Epithelial cell of esophagus (primary cell): ENCODE results near the gene WDR48.
A peak's percentile ranks its signal among the peaks of the same experiment; 100 is the strongest.
"Not testable (repeated sequence)": the region's sequence is repeated elsewhere in the genome, so short reads cannot be mapped to it uniquely, and the experiment has no call there.

Experiments
- DNase-seq: peaks from one replicate; pipeline ENCODE4 v3.0.0; 2010; ENCODE audit warnings: low read depth
- H3K4me3 ChIP-seq: 2 replicates; pipeline ENCODE4 v1.5.1; 2011; ENCODE audit warnings: mild to moderate bottlenecking, low read length, control low read depth
- TF ChIP-seq, protein P1 (sequence below): IDR thresholded peaks from 2 replicates; pipeline ENCODE4 v1.5.1; 2011; ENCODE audit warnings: low read depth, mild to moderate bottlenecking, low read length, control low read depth, inconsistent platforms; ENCODE audit not compliant: insufficient read depth; ENCODE audit errors: missing control alignments

The WDR48 gene

GRCh38 chr3:39028546-39028945 lies 23.3 kb upstream of the WDR48 start:
- H3K4me3 ChIP-seq = no peak overlapping the region
- TF ChIP-seq, protein P1, sequence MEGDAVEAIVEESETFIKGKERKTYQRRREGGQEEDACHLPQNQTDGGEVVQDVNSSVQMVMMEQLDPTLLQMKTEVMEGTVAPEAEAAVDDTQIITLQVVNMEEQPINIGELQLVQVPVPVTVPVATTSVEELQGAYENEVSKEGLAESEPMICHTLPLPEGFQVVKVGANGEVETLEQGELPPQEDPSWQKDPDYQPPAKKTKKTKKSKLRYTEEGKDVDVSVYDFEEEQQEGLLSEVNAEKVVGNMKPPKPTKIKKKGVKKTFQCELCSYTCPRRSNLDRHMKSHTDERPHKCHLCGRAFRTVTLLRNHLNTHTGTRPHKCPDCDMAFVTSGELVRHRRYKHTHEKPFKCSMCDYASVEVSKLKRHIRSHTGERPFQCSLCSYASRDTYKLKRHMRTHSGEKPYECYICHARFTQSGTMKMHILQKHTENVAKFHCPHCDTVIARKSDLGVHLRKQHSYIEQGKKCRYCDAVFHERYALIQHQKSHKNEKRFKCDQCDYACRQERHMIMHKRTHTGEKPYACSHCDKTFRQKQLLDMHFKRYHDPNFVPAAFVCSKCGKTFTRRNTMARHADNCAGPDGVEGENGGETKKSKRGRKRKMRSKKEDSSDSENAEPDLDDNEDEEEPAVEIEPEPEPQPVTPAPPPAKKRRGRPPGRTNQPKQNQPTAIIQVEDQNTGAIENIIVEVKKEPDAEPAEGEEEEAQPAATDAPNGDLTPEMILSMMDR = no peak
- DNase-seq = no peak

DNA sequence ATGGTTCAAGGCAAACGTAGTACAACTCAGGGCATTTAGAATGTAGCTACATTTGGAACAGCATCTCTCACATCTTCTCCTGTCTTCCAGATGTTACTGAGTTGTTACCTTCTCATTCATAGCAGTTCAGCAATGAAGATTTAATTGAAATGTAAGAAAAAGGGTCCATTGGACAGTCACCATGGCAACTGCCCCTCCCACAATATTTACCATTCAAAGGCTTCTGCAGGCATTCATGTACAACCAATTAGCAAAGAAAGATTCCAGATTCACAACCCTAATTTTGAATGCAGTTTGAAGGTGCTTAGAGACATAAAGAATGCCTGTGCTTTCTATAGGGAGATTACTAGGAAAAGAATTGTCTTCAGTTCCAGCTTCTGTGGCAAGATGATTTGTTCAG lies 22.3 kb upstream of the WDR48 start:
- no peak for DNase-seq
- H3K4me3 ChIP-seq = no peak overlapping the region
- TF ChIP-seq, protein P1 = no peak

DNA sequence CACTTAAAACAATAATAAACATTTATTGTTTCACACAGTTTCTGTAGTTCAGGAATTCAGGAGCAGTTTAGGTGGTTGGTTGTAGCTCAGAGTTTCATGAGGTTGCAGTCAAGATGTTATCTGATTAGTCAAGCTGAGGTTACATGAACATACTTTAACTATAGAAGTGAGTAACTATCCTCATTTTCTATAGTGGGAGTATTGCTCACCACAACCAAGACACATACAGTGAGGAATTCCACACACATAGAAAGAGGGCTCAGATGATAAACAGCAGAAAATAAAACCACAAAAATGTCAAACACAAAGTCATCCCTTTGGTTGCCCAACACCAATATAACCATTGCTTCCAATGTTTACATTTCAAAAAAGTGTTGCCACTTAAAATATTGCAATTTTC lies 13.7 kb upstream of the WDR48 start:
- TF ChIP-seq, protein P1 = no peak
- peak; percentile 75 for DNase-seq

GRCh38 chr3:39050029-39050428 lies 1.8 kb upstream of the WDR48 start:
- no peak overlapping the region for H3K4me3 ChIP-seq
- TF ChIP-seq, protein P1 = no peak
- DNase-seq = no peak

More for the DNA sequence above, 13.7 kb upstream of the WDR48 start:
- no peak overlapping the region for H3K4me3 ChIP-seq

GRCh38 chr3:39052583-39052982 lies 767 bp downstream of the WDR48 start:
- peak overlapping the region; percentile 84 for H3K4me3 ChIP-seq
- TF ChIP-seq, protein P1 = no peak
- DNase-seq = no peak

DNA sequence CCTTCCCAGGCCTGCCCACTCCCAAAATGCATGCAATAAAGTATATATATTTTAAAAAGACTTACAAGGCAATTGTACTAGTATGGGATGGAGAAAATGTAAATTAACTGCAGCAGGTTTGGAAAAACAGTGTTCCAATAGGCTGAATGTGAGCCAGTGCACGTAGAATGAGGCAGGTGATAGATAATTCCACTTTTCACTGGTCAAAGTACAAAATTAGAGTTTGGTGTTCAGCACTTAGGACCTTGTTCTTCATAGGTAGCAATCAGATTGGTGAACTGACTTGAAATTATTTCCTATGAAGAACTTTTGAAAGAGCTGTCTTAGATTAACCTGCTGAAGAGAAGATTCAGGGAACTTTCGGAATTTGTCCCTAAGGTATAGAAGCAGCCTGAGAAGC lies 1.9 kb downstream of the WDR48 start:
- H3K4me3 ChIP-seq = no peak overlapping the region
- no peak for DNase-seq
- TF ChIP-seq, protein P1 = no peak

- DNase-seq = no peak
- H3K4me3 ChIP-seq = no peak overlapping the region
- TF ChIP-seq, protein P1 = no peak
These were observed 4.3 kb downstream of the WDR48 start for GRCh38 chr3:39056151-39056550.

DNA sequence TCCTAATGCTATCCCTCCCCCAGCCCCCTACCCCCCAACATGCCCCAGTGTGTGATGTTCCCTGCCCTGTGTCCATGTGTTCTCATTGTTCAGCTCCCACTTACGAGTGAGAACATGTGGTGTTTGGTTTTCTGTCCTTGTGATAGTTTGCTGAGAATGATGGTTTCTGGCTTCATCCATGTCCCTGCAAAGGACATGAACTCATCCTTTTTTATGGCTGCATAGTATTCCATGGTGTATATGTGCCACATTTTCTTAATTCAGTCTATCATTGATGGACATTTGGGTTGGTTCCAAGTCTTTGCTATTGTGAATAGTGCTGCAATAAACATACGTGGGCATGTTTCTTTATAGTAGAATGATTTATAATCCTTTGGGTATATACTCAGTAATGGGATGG lies 9.4 kb downstream of the WDR48 start:
- DNase-seq, H3K4me3 ChIP-seq: not testable (repeated sequence)
